T-cell (primary cell): ENCODE results near the gene SFT2D1. TPM values are rescaled to one million over a fixed set of nuclear protein-coding genes. Genes with fewer than 3 reads are reported as not detected.

Experiments used
- ATAC-seq, 4 experiments: fragments of 200-7000 bp in 3 of 4; fragments of 150-1000 bp in 1 of 4; cut with Tn5 transposase; replicated peaks in 1 of 4; 1 replicate in 3 of 4; 2 replicates in 1 of 4; pipeline ENCODE4 v1.10.0; 2021; ENCODE audit warnings: moderate library complexity in 3 of 4, mild to moderate bottlenecking in 2 of 4, moderate number of reproducible peaks in 1 of 4
- CTCF ChIA-PET, 2 donors: fragments of 300-600 bp; sonication (Branson Sonifier 250); formaldehyde crosslinking; loops; one replicate each; lab custom pipeline; 2022; ENCODE audit warnings: antibody characterized with exemption in 2 of 2; lab: Charles Lee
- POLR2A ChIA-PET, 2 donors: fragments of 300-600 bp; sonication (Branson Sonifier 250); formaldehyde crosslinking; loops; one replicate each; lab custom pipeline; 2022; ENCODE audit warnings: antibody characterized with exemption in 2 of 2; lab: Charles Lee
- DNase-seq, 35 experiments: peaks; one replicate each; pipeline versions ENCODE4 v3.0.0 to v3.0.0-alpha.2; 2013 to 2023
- H3K27ac ChIP-seq: one replicate; pipeline ENCODE4 v1.5.1; 2013; ENCODE audit warnings: low read length
- H3K27me3 ChIP-seq, 2 experiments: replicated peaks in 1 of 2; 1 replicate in 1 of 2; 2 replicates in 1 of 2; pipeline versions ENCODE4 v1.6.1 to v1.7.0; 2013; ENCODE audit warnings: low read length in 1 of 2, mixed read lengths in 1 of 2; ENCODE audit not compliant: control insufficient read depth in 2 of 2, insufficient read depth in 2 of 2; ENCODE audit errors: extremely low read depth in 1 of 2
- H3K36me3 ChIP-seq, 2 donors: 1 replicate in 1 of 2; 2 replicates in 1 of 2; pipeline versions ENCODE4 v1.6.1 to v1.7.0; 2013; ENCODE audit warnings: low read length in 1 of 2; ENCODE audit not compliant: control insufficient read depth in 2 of 2, insufficient read depth in 1 of 2; ENCODE audit errors: extremely low read depth in 1 of 2
- H3K4me1 ChIP-seq, 2 experiments: 1 replicate in 1 of 2; 2 replicates in 1 of 2; pipeline versions ENCODE4 v1.6.1 to v1.7.0; 2013; ENCODE audit warnings: low read length in 2 of 2, mixed read lengths in 1 of 2; ENCODE audit not compliant: insufficient read depth in 2 of 2, control insufficient read depth in 1 of 2; ENCODE audit errors: extremely low read depth in 1 of 2
- H3K4me3 ChIP-seq, 2 donors: 1 replicate in 1 of 2; 2 replicates in 1 of 2; pipeline versions ENCODE4 v1.5.1 to v1.7.0; 2013; ENCODE audit warnings: mild to moderate bottlenecking in 2 of 2, low read length in 1 of 2, moderate library complexity in 1 of 2; ENCODE audit not compliant: control insufficient read depth in 1 of 2; ENCODE audit errors: extremely low read depth in 1 of 2
- H3K9me3 ChIP-seq: 2 replicates; pipeline ENCODE4 v1.7.0; 2013
- H3K27ac Mint-ChIP-seq, 2 donors: one replicate each; pipeline ENCODE4 v1.8.0; 2020 to 2021; ENCODE audit warnings: mild to moderate bottlenecking in 2 of 2, mixed read lengths in 2 of 2
- H3K27me3 Mint-ChIP-seq, 2 donors: one replicate each; pipeline ENCODE4 v1.8.0; 2021 to 2022; ENCODE audit warnings: mixed read lengths in 2 of 2
- H3K36me3 Mint-ChIP-seq: one replicate; pipeline ENCODE4 v1.8.0; 2021; ENCODE audit warnings: mixed read lengths
- H3K4me1 Mint-ChIP-seq, 3 donors: one replicate each; pipeline ENCODE4 v1.8.0; 2020 to 2022; ENCODE audit warnings: mixed read lengths in 3 of 3, mild to moderate bottlenecking in 1 of 3
- H3K4me3 Mint-ChIP-seq, 3 donors: one replicate each; pipeline ENCODE4 v1.8.0; 2020 to 2022; ENCODE audit warnings: mild to moderate bottlenecking in 3 of 3, mixed read lengths in 3 of 3, moderate library complexity in 3 of 3
- H3K9me3 Mint-ChIP-seq, 3 donors: one replicate each; pipeline ENCODE4 v1.8.0; 2020 to 2022; ENCODE audit warnings: mixed read lengths in 3 of 3
- WGBS: methylation state at CpG from one replicate; pipeline ENCODE4 v1.1.5; 2013; ENCODE audit warnings: missing lambda C conversion rate; ENCODE audit not compliant: insufficient coverage; 5-methylcytosine and 5-hydroxymethylcytosine counted together
- total RNA-seq, 35 experiments: library from RNA in 6 of 35; stranded (reverse) in 6 of 35; fragments of 120-200 nt in 1 of 35; gene quantifications; one replicate each; pipeline versions ENCODE4 v1.2.1 to v1.2.4 and lab custom pipeline; 2013 to 2026

The SFT2D1 gene
- total RNA-seq, 5 donors from 2014 or later (not counting 1 experiment from before 2014, with no cell fraction given) = 13.8 to 32.0 (median 24.6) TPM

DNA sequence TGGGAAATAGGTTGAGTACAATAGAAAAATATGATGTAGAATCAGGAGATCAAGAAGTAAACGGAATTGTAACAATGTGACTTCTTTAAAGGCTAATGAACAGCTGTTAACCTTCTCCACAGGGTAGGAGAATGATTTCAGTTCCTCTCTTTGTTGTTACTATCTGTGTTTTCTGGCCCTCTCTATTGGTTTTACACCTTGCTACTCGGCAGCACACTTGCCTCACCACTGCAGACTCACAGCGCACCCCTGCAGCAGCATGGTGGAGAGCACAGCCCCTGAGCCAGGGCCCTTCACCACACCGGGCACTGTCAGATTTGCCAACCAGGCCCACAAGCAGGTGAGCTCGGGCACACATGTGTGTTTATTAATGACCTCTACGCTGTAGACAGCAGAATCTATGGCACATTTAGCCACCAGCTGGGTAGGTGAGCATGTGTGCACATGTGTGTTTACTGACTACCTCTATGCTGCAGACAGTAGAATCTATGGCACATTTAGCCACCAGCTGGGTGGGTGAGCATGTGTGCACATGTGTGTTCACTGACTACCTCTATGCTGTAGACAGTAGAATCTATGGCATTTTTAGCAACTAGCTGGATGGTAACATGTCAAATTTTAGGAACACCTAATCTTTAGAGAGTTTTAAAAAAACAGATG lies 16.8 kb downstream of the SFT2D1 start:
- ChIA-PET CTCF (no interaction called here), POLR2A (no interaction called here)
- no peak overlapping the region for H3K4me3 ChIP-seq
- H3K4me3 Mint-ChIP-seq = no peak overlapping the region
- DNase-seq (no peak), ATAC-seq (no peak)
- H3K36me3 Mint-ChIP-seq = peaks cover 44% of the 10 kb centered on the region
- peaks cover 9 to 56% of the 10 kb centered on the region in 2 donors for H3K36me3 ChIP-seq
- peaks cover 0 to 14% of the 10 kb centered on the region in 2 experiments for H3K4me1 ChIP-seq
- H3K9me3 Mint-ChIP-seq = no peaks in the 10 kb centered on the region
- no peak overlapping the region for H3K27ac Mint-ChIP-seq
- no peak overlapping the region for H3K27ac ChIP-seq
- WGBS = 86% methylated on average over 3 of the region's 6 CpGs
- H3K4me1 Mint-ChIP-seq = peaks cover 6 to 13% (median 11%) of the 10 kb centered on the region in 3 donors
- H3K27me3 Mint-ChIP-seq = no peaks in the 10 kb centered on the region
- H3K27me3 ChIP-seq = no peaks in the 10 kb centered on the region
- no peaks in the 10 kb centered on the region for H3K9me3 ChIP-seq

DNA sequence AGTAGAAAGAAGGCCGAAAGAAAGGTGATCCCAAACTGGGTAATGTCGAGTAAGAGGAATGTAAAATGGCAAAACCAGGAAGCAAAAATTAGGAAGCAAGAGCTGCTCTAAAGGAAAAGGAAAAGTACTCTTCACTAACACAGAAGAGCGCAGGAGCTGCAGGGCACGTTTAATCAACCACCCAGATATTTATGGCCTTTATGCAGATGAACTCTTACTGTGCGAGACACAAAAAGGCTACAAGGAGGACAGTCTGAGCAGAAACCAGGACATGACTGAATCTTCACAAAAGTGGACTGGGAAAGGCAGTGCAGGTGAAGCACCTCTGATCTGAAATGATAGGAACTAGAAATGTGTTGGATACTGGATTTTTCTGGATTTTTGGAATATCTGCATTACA lies 18.9 kb downstream of the SFT2D1 start:
- peaks cover 45% of the 10 kb centered on the region for H3K36me3 Mint-ChIP-seq
- DNase-seq = no peak
- no peaks in the 10 kb centered on the region for H3K27me3 Mint-ChIP-seq
- CTCF ChIA-PET = interaction anchor here in 1 of 2 donors (1.3 kb wide), 1 partner anchor 10 kb away, joined by 4 read pairs; no protein-coding TSS in a partner anchor
- H3K27ac Mint-ChIP-seq = no peak overlapping the region
- Histone ChIP-seq H3K9me3 (no peaks in the 10 kb centered on the region), H3K27ac (no peak overlapping the region), H3K36me3 (peaks cover 9 to 54% of the 10 kb centered on the region in 2 donors), H3K4me3 (no peak overlapping the region), H3K4me1 (peaks cover 0 to 12% of the 10 kb centered on the region in 2 experiments), H3K27me3 (no peaks in the 10 kb centered on the region)
- POLR2A ChIA-PET = no interaction called here
- 90% methylated on average over 2 of the region's 5 CpGs for whole genome bisulfite sequencing
- H3K9me3 Mint-ChIP-seq = no peaks in the 10 kb centered on the region
- peaks cover 0 to 7% (median 1%) of the 10 kb centered on the region in 3 donors for H3K4me1 Mint-ChIP-seq
- H3K4me3 Mint-ChIP-seq = no peak overlapping the region
- ATAC-seq = no peak

GRCh38 chr6:166318649-166319600 lies 23.4 kb downstream of the SFT2D1 start:
- ATAC-seq (no peak), DNase-seq (no peak)
- Histone ChIP-seq H3K9me3 (no peaks in the 10 kb centered on the region), H3K36me3 (peaks cover 5 to 29% of the 10 kb centered on the region in 2 donors), H3K4me1 (no peaks in the 10 kb centered on the region), H3K4me3 (no peak overlapping the region), H3K27me3 (no peaks in the 10 kb centered on the region), H3K27ac (no peak overlapping the region)
- H3K4me1 Mint-ChIP-seq = no peaks in the 10 kb centered on the region
- WGBS = 89% methylated on average over 14 of the region's 18 CpGs
- ChIA-PET CTCF (interaction anchor here (0.6 kb wide), 4 partner anchors 47 to 104 kb away, joined by 3 to 4 read pairs (median 4); no protein-coding TSS in a partner anchor), POLR2A (no interaction called here)
- no peaks in the 10 kb centered on the region for H3K27me3 Mint-ChIP-seq
- peaks cover 20% of the 10 kb centered on the region for H3K36me3 Mint-ChIP-seq
- no peak overlapping the region for H3K27ac Mint-ChIP-seq
- no peak overlapping the region for H3K4me3 Mint-ChIP-seq
- no peaks in the 10 kb centered on the region for H3K9me3 Mint-ChIP-seq

DNA sequence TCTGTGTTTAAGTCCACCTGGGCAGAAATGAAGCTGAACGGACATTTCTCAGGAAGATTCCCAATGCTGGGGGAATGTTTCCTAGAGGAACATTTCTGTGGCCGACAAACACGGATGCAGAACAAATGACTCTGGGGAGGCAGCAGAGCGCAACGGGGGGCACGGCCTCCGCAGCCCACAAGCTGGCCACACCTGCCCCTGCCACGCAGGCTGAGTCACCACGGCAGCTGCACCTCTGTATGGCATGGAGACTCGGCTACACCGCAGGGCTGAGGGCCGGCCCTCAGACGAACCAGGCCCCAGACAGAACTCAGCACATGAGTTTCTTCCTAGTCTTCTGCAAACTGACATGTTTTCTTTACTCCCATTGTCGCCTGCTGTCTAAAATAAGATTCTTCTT lies 24.1 kb downstream of the SFT2D1 start:
- H3K27me3 Mint-ChIP-seq = no peaks in the 10 kb centered on the region
- ATAC-seq (no peak), DNase-seq (no peak)
- no peaks in the 10 kb centered on the region for H3K4me1 Mint-ChIP-seq
- H3K9me3 ChIP-seq = no peaks in the 10 kb centered on the region
- H3K4me1 ChIP-seq = no peaks in the 10 kb centered on the region
- no peak overlapping the region for H3K27ac ChIP-seq
- no peak overlapping the region for H3K4me3 ChIP-seq
- peaks cover 15% of the 10 kb centered on the region for H3K36me3 Mint-ChIP-seq
- CTCF ChIA-PET = interaction anchor here (0.6 kb wide), 4 partner anchors 46 to 1383 kb away, joined by 3 to 5 read pairs (median 4); no protein-coding TSS in a partner anchor
- POLR2A ChIA-PET = no interaction called here
- H3K9me3 Mint-ChIP-seq = no peaks in the 10 kb centered on the region
- peaks cover 5 to 24% of the 10 kb centered on the region in 2 donors for H3K36me3 ChIP-seq
- no peaks in the 10 kb centered on the region for H3K27me3 ChIP-seq
- H3K27ac Mint-ChIP-seq = no peak overlapping the region
- H3K4me3 Mint-ChIP-seq = no peak overlapping the region
- 88% methylated on average over 14 of the region's 14 CpGs for WGBS

DNA sequence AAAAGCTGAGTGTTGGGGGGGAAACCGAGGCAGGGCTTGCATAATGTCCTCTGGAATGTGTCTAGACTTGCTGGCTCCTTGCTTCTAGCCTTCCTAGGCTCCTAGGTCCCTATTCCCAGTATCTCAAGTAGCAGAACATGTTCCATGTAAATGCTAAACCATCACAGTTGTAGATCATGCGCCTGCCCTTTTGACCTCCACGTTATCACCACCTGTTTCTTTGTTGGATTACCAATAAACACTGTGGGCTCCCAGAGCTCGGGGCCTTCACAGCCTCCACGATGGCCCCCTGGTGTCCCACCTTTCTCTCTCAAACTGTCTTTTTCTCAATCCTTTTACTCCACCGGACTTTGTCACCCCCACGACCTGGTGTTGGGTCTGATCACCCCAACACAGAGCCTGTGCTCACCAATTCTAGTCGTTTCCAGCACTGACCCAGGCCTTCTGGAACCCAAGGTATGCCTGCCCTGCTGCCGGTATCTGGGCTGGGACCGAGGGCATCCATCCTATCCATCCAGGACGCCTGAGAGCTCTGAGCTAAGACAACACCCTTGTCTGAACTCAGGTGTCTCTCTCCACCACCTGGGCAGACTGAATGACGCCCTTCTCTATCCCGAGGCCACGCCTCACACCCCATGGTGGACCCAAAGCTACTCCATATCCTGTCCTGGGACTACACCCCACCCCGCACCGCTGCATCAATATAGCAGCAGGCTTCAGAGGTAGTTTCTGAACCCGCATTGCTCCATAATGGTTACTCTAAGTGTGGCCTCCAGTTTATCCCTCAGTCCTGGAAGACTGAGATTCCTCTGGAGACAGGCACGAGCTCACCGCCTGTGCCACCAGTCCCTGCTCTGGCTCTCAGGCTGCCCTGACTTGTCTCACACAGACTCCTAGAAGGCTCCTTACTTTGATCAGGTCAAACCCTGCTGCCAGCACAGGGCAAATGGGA lies 24.8 kb downstream of the SFT2D1 start:
- ATAC-seq (no peak), DNase-seq (no peak)
- H3K4me1 Mint-ChIP-seq = no peaks in the 10 kb centered on the region
- no peak overlapping the region for H3K27ac Mint-ChIP-seq
- POLR2A ChIA-PET = no interaction called here
- peaks cover 9% of the 10 kb centered on the region for H3K36me3 Mint-ChIP-seq
- no peaks in the 10 kb centered on the region for H3K9me3 Mint-ChIP-seq
- Histone ChIP-seq H3K9me3 (no peaks in the 10 kb centered on the region), H3K27ac (no peak overlapping the region), H3K4me1 (no peaks in the 10 kb centered on the region), H3K36me3 (peaks cover 5 to 19% of the 10 kb centered on the region in 2 donors), H3K27me3 (no peaks in the 10 kb centered on the region), H3K4me3 (no peak overlapping the region)
- no peak overlapping the region for H3K4me3 Mint-ChIP-seq
- WGBS = 93% methylated on average over 17 of the region's 19 CpGs
- no peaks in the 10 kb centered on the region for H3K27me3 Mint-ChIP-seq
- CTCF ChIA-PET = interaction anchor here (0.6 kb wide), 5 partner anchors 38 to 1384 kb away, joined by 3 to 5 read pairs (median 4); no protein-coding TSS in a partner anchor
